Endothelial cell of umbilical vein (primary cell): Measurements from ENCODE around the gene BCAS3. TPM values are rescaled to one million over a fixed set of nuclear protein-coding genes. Genes with fewer than 3 reads are reported as not detected.

Source experiments
- BruUV-seq: library from RNA; stranded (reverse); fragments of 400-500 nt; replicated peaks from 2 replicates; lab custom pipeline; 2021; lab: Mats Ljungman, UMichigan
- CTCF ChIA-PET: fragments of 300-600, 350-600 bp; sonication (Branson Sonifier 250); formaldehyde crosslinking; loops from one replicate; lab custom pipeline; 2021; ENCODE audit warnings: antibody characterized with exemption, inconsistent platforms; lab: Charles Lee
- POLR2A ChIA-PET: fragments of 300-600, 350-600 bp; sonication (Branson Sonifier 250); formaldehyde crosslinking; loops from one replicate; lab custom pipeline; 2021; ENCODE audit warnings: antibody characterized with exemption, inconsistent platforms; lab: Charles Lee
- DNase-seq: peaks from one replicate; pipeline ENCODE4 v3.0.0-alpha.2; 2011; ENCODE audit warnings: low read depth, low spot score
- FAIRE-seq: peaks from 2 replicates; lab custom pipeline; 2011; peaks lifted over from hg19 to GRCh38; lab: Jason Lieb, UNC
- H2AFZ ChIP-seq: 2 replicates; pipeline ENCODE4 v1.6.0; 2012; ENCODE audit warnings: low read depth, low read length, control low read depth, inconsistent platforms
- H3K27ac ChIP-seq: 2 replicates; pipeline ENCODE4 v1.5.1; 2011; ENCODE audit warnings: low read depth, mild to moderate bottlenecking, control low read depth, low read length, moderate library complexity; ENCODE audit not compliant: insufficient read depth
- H3K27me3 ChIP-seq, 2 experiments: 2 replicates each; pipeline versions ENCODE4 v1.6.0 to v1.6.1; 2011; ENCODE audit warnings: low read length in 2 of 2, mixed read lengths in 1 of 2; ENCODE audit not compliant: control insufficient read depth in 2 of 2, insufficient read depth in 2 of 2
- H3K36me3 ChIP-seq, 2 experiments: 2 replicates in 1 of 2; 3 replicates in 1 of 2; pipeline ENCODE4 v1.5.1; 2011; ENCODE audit warnings: low read length in 2 of 2, mild to moderate bottlenecking in 1 of 2, moderate library complexity in 1 of 2; ENCODE audit not compliant: control insufficient read depth in 2 of 2, insufficient read depth in 2 of 2; ENCODE audit errors: extremely low read depth in 1 of 2
- H3K4me1 ChIP-seq: 3 replicates; pipeline ENCODE4 v1.5.1; 2011; ENCODE audit warnings: mild to moderate bottlenecking, low read length; ENCODE audit not compliant: control insufficient read depth, insufficient read depth; ENCODE audit errors: extremely low read depth
- H3K4me2 ChIP-seq: 2 replicates; pipeline ENCODE4 v1.6.1; 2011; ENCODE audit warnings: low read length, control low read depth, mixed read lengths; ENCODE audit not compliant: insufficient read depth
- H3K4me3 ChIP-seq, 3 experiments: fragments of 200-600 bp in 1 of 3; sonication (generic), shearing (Covaris generic) in 1 of 3; replicated peaks in 1 of 3; 2 replicates each; pipeline ENCODE4 v1.5.1; 2011 to 2016; ENCODE audit warnings: control low read depth in 3 of 3, low read length in 3 of 3, mild to moderate bottlenecking in 2 of 3, inconsistent platforms in 1 of 3, low read depth in 1 of 3, moderate library complexity in 1 of 3; ENCODE audit not compliant: insufficient read depth in 1 of 3
- H3K79me2 ChIP-seq: 2 replicates; pipeline ENCODE4 v1.6.0; 2012; ENCODE audit warnings: low read length, inconsistent platforms; ENCODE audit not compliant: control insufficient read depth, insufficient read depth
- H3K9ac ChIP-seq: replicated peaks from 2 replicates; pipeline ENCODE3; 2011; ENCODE audit warnings: low read length, control low read depth; ENCODE audit not compliant: insufficient read depth; ENCODE audit errors: extremely low read depth
- H3K9me1 ChIP-seq: replicated peaks from 3 replicates; pipeline ENCODE4 v1.6.0; 2011; ENCODE audit warnings: mild to moderate bottlenecking, low read length; ENCODE audit not compliant: control insufficient read depth, insufficient read depth; ENCODE audit errors: extremely low read depth
- H3K9me3 ChIP-seq: replicated peaks from 2 replicates; pipeline ENCODE4 v1.5.1; 2012; ENCODE audit warnings: low read length, inconsistent platforms; ENCODE audit not compliant: control insufficient read depth, insufficient read depth
- H4K20me1 ChIP-seq: replicated peaks from 2 replicates; pipeline ENCODE3; 2011; ENCODE audit warnings: mild to moderate bottlenecking, low read length; ENCODE audit not compliant: control insufficient read depth, insufficient read depth; ENCODE audit errors: extremely low read depth
- CTCF ChIP-seq, 2 donors: IDR thresholded peaks; 1 replicate in 1 of 2; 2 replicates in 1 of 2; pipeline ENCODE4 v1.5.1; 2011; ENCODE audit warnings: low read length in 2 of 2, mild to moderate bottlenecking in 2 of 2, moderate library complexity in 2 of 2, control low read depth in 1 of 2, inconsistent platforms in 1 of 2, low read depth in 1 of 2; ENCODE audit not compliant: insufficient read depth in 1 of 2; ENCODE audit errors: extremely low read depth in 1 of 2
- EZH2 ChIP-seq: IDR thresholded peaks from 2 replicates; pipeline ENCODE4 v1.6.1; 2012; ENCODE audit warnings: borderline replicate concordance, low read depth, mild to moderate bottlenecking, moderate library complexity, low read length, inconsistent platforms; ENCODE audit not compliant: severe bottlenecking
- FOS ChIP-seq: IDR thresholded peaks from 2 replicates; pipeline ENCODE4 v1.6.1; 2011; ENCODE audit warnings: mild to moderate bottlenecking, low read length, moderate library complexity, borderline replicate concordance; ENCODE audit not compliant: insufficient read depth
- GATA2 ChIP-seq: IDR thresholded peaks from 2 replicates; pipeline ENCODE4 v1.7.0; 2011; ENCODE audit warnings: low read depth, mild to moderate bottlenecking, moderate library complexity, mixed read lengths, low read length; ENCODE audit not compliant: insufficient read length, insufficient read depth
- POLR2A ChIP-seq: IDR thresholded peaks from 2 replicates; pipeline ENCODE4 v1.6.1; 2012; ENCODE audit warnings: low read depth, mild to moderate bottlenecking, control low read depth, low read length
- POLR2AphosphoS5 ChIP-seq: IDR thresholded peaks from 2 replicates; pipeline ENCODE4 v1.6.1; 2012; ENCODE audit warnings: low read depth, mild to moderate bottlenecking, control low read depth, low read length, moderate library complexity; ENCODE audit not compliant: insufficient read depth
- dilution Hi-C: fragments of 300-500 bp; cut with MboI; formaldehyde crosslinking; loops from one replicate; pipeline ENCODE4 v1.15.0; 2019; ENCODE audit warnings: low sequenced_read_pairs; ENCODE audit not compliant: extremely low pct_ligation_motif_present
- intact Hi-C: fragments of 100-400 bp; cut with micrococcal nuclease; formaldehyde crosslinking; loops from one replicate; pipeline ENCODE4 v1.10.0; 2022
- polyA plus RNA-seq, 4 experiments: library from polyadenylated mRNA; depleted of rRNA in 3 of 4; stranded (reverse) in 3 of 4; unstranded in 1 of 4; fragments of >200 nt; gene quantifications; 2 replicates each; pipeline versions ENCODE4 v1.2.1 to v1.2.3, GENCODE V29; 2011 to 2012; ENCODE audit warnings: missing spikeins in 1 of 4
- total RNA-seq: library from RNA; stranded (reverse); gene quantifications from 2 replicates; pipeline ENCODE4 v1.2.3, GENCODE V29; 2021
- TF ChIP-seq, protein P1 (sequence below): IDR thresholded peaks from 2 replicates; pipeline ENCODE4 v1.6.1; 2011; ENCODE audit not compliant: insufficient read depth, insufficient read length

Gene BCAS3
- total and polyA plus RNA-seq, 2 donors (not counting 3 experiments of a cell fraction or from before 2014, with no cell fraction given): 8.2 to 16.0 TPM

DNA sequence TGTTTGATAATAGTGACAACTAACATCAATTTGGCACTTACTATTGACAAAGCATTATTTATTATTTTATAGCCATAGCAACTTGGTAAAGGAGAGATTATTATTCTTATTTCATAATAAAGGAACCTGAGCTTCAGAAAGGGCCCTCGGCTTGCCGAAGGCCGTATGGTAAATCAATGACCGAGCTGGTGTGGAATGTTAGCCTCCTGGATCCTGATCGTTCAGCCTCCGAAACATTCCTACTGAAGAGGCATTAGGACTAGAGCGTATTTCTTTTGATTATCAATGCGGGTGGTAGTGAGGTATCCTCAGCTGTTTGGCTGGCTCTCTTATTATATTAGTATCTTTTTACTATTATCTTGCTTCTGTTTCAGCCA is 522.7 kb downstream of the BCAS3 start:
- intact Hi-C loops: no loop called here
- BruUV-seq: no TSS peak
- CTCF ChIA-PET: no interaction called here

More for the DNA sequence above, 522.7 kb downstream of the BCAS3 start:
- Histone ChIP-seq H3K79me2 (no peaks in the 10 kb centered on the region), H3K9me3 (no peaks in the 10 kb centered on the region), H3K9me1 (no peaks in the 10 kb centered on the region), H3K4me1 (no peaks in the 10 kb centered on the region), H3K4me3 (no peak overlapping the region), H3K4me2 (no peak overlapping the region), H4K20me1 (no peaks in the 10 kb centered on the region), H3K9ac (no peak overlapping the region), H3K36me3 (no peaks in the 10 kb centered on the region), H3K27ac (no peak overlapping the region), H3K27me3 (peaks cover 0 to under 1% of the 10 kb centered on the region in 2 experiments), H2AFZ (no peak overlapping the region)
- TF ChIP-seq CTCF (IDR thresholded peaks at IDR 0.05; ENCODE audit: extremely low read depth in 1 of 2, insufficient read depth in 1 of 2, low read depth in 1 of 2, low read length in 2 of 2) (no peak), FOS (no peak), POLR2AphosphoS5 (no peak), EZH2 (no peak), GATA2 (no peak), POLR2A (no peak)
- TF ChIP-seq, protein P1, sequence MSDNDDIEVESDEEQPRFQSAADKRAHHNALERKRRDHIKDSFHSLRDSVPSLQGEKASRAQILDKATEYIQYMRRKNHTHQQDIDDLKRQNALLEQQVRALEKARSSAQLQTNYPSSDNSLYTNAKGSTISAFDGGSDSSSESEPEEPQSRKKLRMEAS: no peak
- dilution Hi-C loops: no loop called here
- FAIRE-seq (no peak), DNase-seq (no peak)
- POLR2A ChIA-PET: no interaction called here
